NCI-H774 (cell line): Measurements from ENCODE around the gene CD82.

Source experiments
- DNase-seq: peaks from one replicate; lab custom pipeline; 2025; lab: John Stamatoyannopoulos, UW

The CD82 gene

GRCh38 chr11:44618561-44619425, 53.3 kb downstream of the CD82 start:
- DNase-seq: no peak

- DNase-seq: no peak
Measured at GRCh38 chr11:44620328-44620725, 54.9 kb downstream of the CD82 start.

GRCh38 chr11:44621140-44621681, 55.7 kb downstream of the CD82 start:
- DNase-seq: peak; percentile 72

GRCh38 chr11:44621784-44622183, 56.3 kb downstream of the CD82 start:
- DNase-seq: no peak

GRCh38 chr11:44622190-44622650, 56.8 kb downstream of the CD82 start:
- DNase-seq: no peak

GRCh38 chr11:44622721-44623258, 57.3 kb downstream of the CD82 start:
- DNase-seq: no peak

- DNase-seq: peak; percentile 11
Measured at GRCh38 chr11:44623341-44623730, 57.9 kb downstream of the CD82 start.

GRCh38 chr11:44623731-44624491, 58.4 kb downstream of the CD82 start:
- DNase-seq: peak; percentile 31

GRCh38 chr11:44624761-44625221, 59.3 kb downstream of the CD82 start:
- no peak for DNase-seq

GRCh38 chr11:44625759-44626523, 60.5 kb downstream of the CD82 start:
- no peak for DNase-seq

- no peak for DNase-seq
Measured at GRCh38 chr11:44626645-44627044, 61.2 kb downstream of the CD82 start.

- DNase-seq: peak; percentile 68
Measured at GRCh38 chr11:44627165-44627789, 61.8 kb downstream of the CD82 start.

- DNase-seq: peak; percentile 66
Measured at GRCh38 chr11:44627911-44628729, 62.7 kb downstream of the CD82 start.

GRCh38 chr11:44628730-44629700, 63.6 kb downstream of the CD82 start:
- DNase-seq: no peak

- no peak for DNase-seq
Measured at GRCh38 chr11:44629732-44630345, 64.4 kb downstream of the CD82 start.

GRCh38 chr11:44630511-44631210, 65.2 kb downstream of the CD82 start:
- no peak for DNase-seq

GRCh38 chr11:44631831-44632230, 66.4 kb downstream of the CD82 start:
- no peak for DNase-seq
